H9 (cell line): ENCODE measurements around the gene DCDC2. TPM values are rescaled to one million over a fixed set of nuclear protein-coding genes. Genes with fewer than 3 reads are reported as not detected.

Experiments
- DNase-seq: peaks from one replicate; pipeline ENCODE4 v3.0.0-alpha.2; 2017
- H2AFZ ChIP-seq: one replicate; pipeline ENCODE4 v1.6.1; 2013; ENCODE audit warnings: mild to moderate bottlenecking, low read length, control low read depth, moderate library complexity
- H2AK5ac ChIP-seq: 2 replicates; pipeline ENCODE4 v1.6.1; 2013; ENCODE audit warnings: low read length, control low read depth, mixed read lengths; ENCODE audit not compliant: insufficient read length
- H2BK120ac ChIP-seq: one replicate; pipeline ENCODE4 v1.6.1; 2013; ENCODE audit warnings: low read depth, mild to moderate bottlenecking, low read length, control low read depth, inconsistent platforms; ENCODE audit not compliant: poor library complexity, severe bottlenecking
- H2BK12ac ChIP-seq: 2 replicates; pipeline ENCODE4 v1.6.1; 2013; ENCODE audit warnings: low read length, control low read depth, mixed read lengths, low read depth; ENCODE audit not compliant: insufficient read length
- H2BK15ac ChIP-seq: 2 replicates; pipeline ENCODE4 v1.6.1; 2013; ENCODE audit warnings: low read depth, low read length, control low read depth
- H2BK20ac ChIP-seq: one replicate; pipeline ENCODE4 v1.6.1; 2013; ENCODE audit warnings: low read depth, mild to moderate bottlenecking, low read length, control low read depth, inconsistent platforms; ENCODE audit not compliant: poor library complexity, severe bottlenecking
- H2BK5ac ChIP-seq: 2 replicates; pipeline ENCODE4 v1.6.1; 2013; ENCODE audit warnings: low read length, control low read depth, mixed read lengths; ENCODE audit not compliant: insufficient read length
- H3K14ac ChIP-seq: 2 replicates; pipeline ENCODE4 v1.6.1; 2013; ENCODE audit warnings: low read length, control low read depth; ENCODE audit not compliant: insufficient read depth
- H3K18ac ChIP-seq: 2 replicates; pipeline ENCODE4 v1.6.1; 2013; ENCODE audit warnings: low read depth, mild to moderate bottlenecking, mixed read lengths, low read length, control low read depth; ENCODE audit not compliant: insufficient read length
- H3K23ac ChIP-seq: 2 replicates; pipeline ENCODE4 v1.6.1; 2013; ENCODE audit warnings: low read length, control low read depth, mixed read lengths, low read depth; ENCODE audit not compliant: insufficient read length
- H3K23me2 ChIP-seq: 2 replicates; pipeline ENCODE4 v1.6.1; 2013; ENCODE audit warnings: low read depth, mild to moderate bottlenecking, mixed read lengths, low read length, control low read depth; ENCODE audit not compliant: insufficient read length, poor library complexity, severe bottlenecking
- H3K27ac ChIP-seq: 2 replicates; pipeline ENCODE4 v1.5.1; 2013; ENCODE audit warnings: low read length, control low read depth, mixed read lengths, low read depth; ENCODE audit not compliant: insufficient read length
- H3K27me3 ChIP-seq: 2 replicates; pipeline ENCODE4 v1.6.1; 2013; ENCODE audit warnings: low read length, control low read depth, inconsistent platforms; ENCODE audit not compliant: insufficient read depth
- H3K4ac ChIP-seq: 2 replicates; pipeline ENCODE4 v1.6.1; 2013; ENCODE audit warnings: low read depth, mild to moderate bottlenecking, control low read depth, inconsistent platforms, low read length, moderate library complexity
- H3K4me1 ChIP-seq: 2 replicates; pipeline ENCODE4 v1.6.1; 2013; ENCODE audit warnings: low read length, control low read depth, inconsistent platforms; ENCODE audit not compliant: insufficient read depth
- H3K4me2 ChIP-seq: 2 replicates; pipeline ENCODE4 v1.6.1; 2013; ENCODE audit warnings: low read length, control low read depth, mixed read lengths; ENCODE audit not compliant: insufficient read length, insufficient read depth
- H3K56ac ChIP-seq: 2 replicates; pipeline ENCODE4 v1.6.1; 2013; ENCODE audit warnings: low read depth, mild to moderate bottlenecking, mixed read lengths, low read length, control low read depth; ENCODE audit not compliant: insufficient read length
- H3K79me1 ChIP-seq: 2 replicates; pipeline ENCODE4 v1.6.1; 2013; ENCODE audit warnings: low read depth, mild to moderate bottlenecking, moderate library complexity, low read length, control low read depth, inconsistent platforms; ENCODE audit not compliant: insufficient read depth, poor library complexity, severe bottlenecking
- H3K79me2 ChIP-seq: 2 replicates; pipeline ENCODE4 v1.6.1; 2013; ENCODE audit warnings: low read length, control low read depth, inconsistent platforms; ENCODE audit not compliant: insufficient read depth
- H3K9ac ChIP-seq: 2 replicates; pipeline ENCODE4 v1.6.1; 2013; ENCODE audit warnings: low read length, control low read depth, mixed read lengths; ENCODE audit not compliant: insufficient read length; ENCODE audit errors: extremely low read depth
- H3K9me3 ChIP-seq: one replicate; pipeline ENCODE4 v1.6.1; 2013; ENCODE audit warnings: low read depth, low read length, inconsistent platforms; ENCODE audit not compliant: control insufficient read depth
- H3T11ph ChIP-seq: one replicate; pipeline ENCODE4 v1.6.1; 2013; ENCODE audit warnings: mild to moderate bottlenecking, low read length, control low read depth, inconsistent platforms
- H4K20me1 ChIP-seq: one replicate; pipeline ENCODE4 v1.6.1; 2013; ENCODE audit not compliant: control insufficient read depth, insufficient read length, insufficient read depth
- H4K5ac ChIP-seq: 2 replicates; pipeline ENCODE4 v1.6.1; 2013; ENCODE audit warnings: low read depth, mild to moderate bottlenecking, mixed read lengths, low read length, control low read depth; ENCODE audit not compliant: insufficient read length
- H4K8ac ChIP-seq: replicated peaks from 2 replicates; pipeline ENCODE4 v1.6.1; 2013; ENCODE audit warnings: low read length, control low read depth, mixed read lengths, low read depth; ENCODE audit not compliant: insufficient read length
- H4K91ac ChIP-seq: 2 replicates; pipeline ENCODE4 v1.6.1; 2013; ENCODE audit warnings: low read depth, mild to moderate bottlenecking, moderate library complexity, mixed read lengths, low read length, control low read depth; ENCODE audit not compliant: insufficient read length
- H3K27ac Mint-ChIP-seq, 3 experiments: 2 replicates in 2 of 3; 3 replicates in 1 of 3; pipeline ENCODE4 v1.8.0; 2020 to 2021; ENCODE audit warnings: mixed read lengths in 3 of 3, mild to moderate bottlenecking in 1 of 3, moderate library complexity in 1 of 3
- H3K27me3 Mint-ChIP-seq: 2 replicates; pipeline ENCODE4 v1.8.0; 2021; ENCODE audit warnings: low read depth, mild to moderate bottlenecking, moderate library complexity, mixed read lengths
- H3K36me3 Mint-ChIP-seq, 3 experiments: 2 replicates in 2 of 3; 3 replicates in 1 of 3; pipeline ENCODE4 v1.8.0; 2020 to 2021; ENCODE audit warnings: low read depth in 3 of 3, mixed read lengths in 3 of 3; ENCODE audit not compliant: insufficient read depth in 1 of 3
- H3K4me1 Mint-ChIP-seq, 2 experiments: 2 replicates each; pipeline ENCODE4 v1.8.0; 2020; ENCODE audit warnings: mixed read lengths in 2 of 2
- H3K4me3 Mint-ChIP-seq, 2 experiments: 2 replicates in 1 of 2; 3 replicates in 1 of 2; pipeline ENCODE4 v1.8.0; 2020 to 2021; ENCODE audit warnings: mild to moderate bottlenecking in 2 of 2, mixed read lengths in 2 of 2, moderate library complexity in 1 of 2
- H3K9me3 Mint-ChIP-seq, 2 experiments: 2 replicates in 1 of 2; 3 replicates in 1 of 2; pipeline ENCODE4 v1.8.0; 2020; ENCODE audit warnings: mild to moderate bottlenecking in 2 of 2, mixed read lengths in 2 of 2, moderate library complexity in 1 of 2
- total RNA-seq: library from RNA; stranded (reverse); gene quantifications from 2 replicates; pipeline ENCODE4 v1.2.1, GENCODE V29; 2021
- TF ChIP-seq, protein P1 (sequence below): fragments of 200-600 bp; sonication (generic); conservative IDR thresholded peaks from 3 replicates; pipeline ENCODE4 v1.8.0; 2021; ENCODE audit warnings: antibody characterized with exemption, mild to moderate bottlenecking

The DCDC2 gene
- total RNA-seq, 1 experiment from 2014 or later: 0.59 TPM

- H4K91ac ChIP-seq: no peak overlapping the region
- H3K4ac ChIP-seq: no peak overlapping the region
- no peak overlapping the region for H3K9ac ChIP-seq
- H4K5ac ChIP-seq: no peak overlapping the region
- no peaks in the 10 kb centered on the region for H4K20me1 ChIP-seq
- H2BK5ac ChIP-seq: no peak overlapping the region
- no peak overlapping the region for H2BK15ac ChIP-seq
- peaks cover 0 to under 1% (median under 1%) of the 10 kb centered on the region in 3 experiments; a peak in 1 of 7 replicates for H3K36me3 Mint-ChIP-seq
- no peaks in the 10 kb centered on the region for H3K79me1 ChIP-seq
- no peaks in the 10 kb centered on the region; the same call in 1 of the 2 replicates for H3K27me3 Mint-ChIP-seq
- H3K9me3 Mint-ChIP-seq: peaks cover under 1 to 1% of the 10 kb centered on the region in 2 experiments; a peak in 2 of 5 replicates
- H3K4me1 Mint-ChIP-seq: peaks cover 0 to 3% of the 10 kb centered on the region in 2 experiments; a peak in 2 of 4 replicates
- no peak overlapping the region for H3K14ac ChIP-seq
- no peak overlapping the region for H3K4me3 Mint-ChIP-seq
- no peak overlapping the region for H2AFZ ChIP-seq
- H3K4me1 ChIP-seq: no peaks in the 10 kb centered on the region
- H3K56ac ChIP-seq: no peak overlapping the region
- H2BK120ac ChIP-seq: no peak overlapping the region
- DNase-seq: no peak
- H2BK12ac ChIP-seq: no peak overlapping the region
- H2BK20ac ChIP-seq: no peak overlapping the region
- no peak overlapping the region for H3K18ac ChIP-seq
- no peak overlapping the region for H3T11ph ChIP-seq
- H3K27ac ChIP-seq: no peak overlapping the region
- H3K23me2 ChIP-seq: no peaks in the 10 kb centered on the region
- no peak overlapping the region for H3K23ac ChIP-seq
- no peak overlapping the region for H3K4me2 ChIP-seq
- TF ChIP-seq, protein P1, sequence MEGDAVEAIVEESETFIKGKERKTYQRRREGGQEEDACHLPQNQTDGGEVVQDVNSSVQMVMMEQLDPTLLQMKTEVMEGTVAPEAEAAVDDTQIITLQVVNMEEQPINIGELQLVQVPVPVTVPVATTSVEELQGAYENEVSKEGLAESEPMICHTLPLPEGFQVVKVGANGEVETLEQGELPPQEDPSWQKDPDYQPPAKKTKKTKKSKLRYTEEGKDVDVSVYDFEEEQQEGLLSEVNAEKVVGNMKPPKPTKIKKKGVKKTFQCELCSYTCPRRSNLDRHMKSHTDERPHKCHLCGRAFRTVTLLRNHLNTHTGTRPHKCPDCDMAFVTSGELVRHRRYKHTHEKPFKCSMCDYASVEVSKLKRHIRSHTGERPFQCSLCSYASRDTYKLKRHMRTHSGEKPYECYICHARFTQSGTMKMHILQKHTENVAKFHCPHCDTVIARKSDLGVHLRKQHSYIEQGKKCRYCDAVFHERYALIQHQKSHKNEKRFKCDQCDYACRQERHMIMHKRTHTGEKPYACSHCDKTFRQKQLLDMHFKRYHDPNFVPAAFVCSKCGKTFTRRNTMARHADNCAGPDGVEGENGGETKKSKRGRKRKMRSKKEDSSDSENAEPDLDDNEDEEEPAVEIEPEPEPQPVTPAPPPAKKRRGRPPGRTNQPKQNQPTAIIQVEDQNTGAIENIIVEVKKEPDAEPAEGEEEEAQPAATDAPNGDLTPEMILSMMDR: no peak
- no peaks in the 10 kb centered on the region for H3K9me3 ChIP-seq
- H3K27me3 ChIP-seq: no peaks in the 10 kb centered on the region
- no peak overlapping the region for H4K8ac ChIP-seq
- H3K79me2 ChIP-seq: no peaks in the 10 kb centered on the region
- H3K27ac Mint-ChIP-seq: no peak overlapping the region
- no peak overlapping the region for H2AK5ac ChIP-seq
Measured at GRCh38 chr6:24187965-24188577, 169.8 kb downstream of the DCDC2 start.
